Small intestine (tissue), 7 donors: Measurements from ENCODE around the gene UCK2. TPM values are rescaled to one million over a fixed set of nuclear protein-coding genes. Genes with fewer than 3 reads are reported as not detected.
A peak's percentile ranks its signal among the peaks of the same experiment; 100 is the strongest.

Experiments
- DNase-seq, 2 donors: peaks; one replicate each; pipeline versions ENCODE4 v3.0.0 to v3.0.0-alpha.2; 2013
- FAIRE-seq: peaks from 2 replicates; lab custom pipeline; 2012; peaks lifted over from hg19 to GRCh38; lab: Jason Lieb, UNC
- H3K27ac ChIP-seq, 3 donors: one replicate each; pipeline ENCODE4 v1.5.1; 2013; ENCODE audit warnings: low read length in 2 of 3, mild to moderate bottlenecking in 2 of 3, control low read depth in 1 of 3, inconsistent platforms in 1 of 3, low read depth in 1 of 3, moderate library complexity in 1 of 3
- H3K27me3 ChIP-seq, 3 donors: one replicate each; pipeline ENCODE4 v1.6.1; 2013; ENCODE audit warnings: low read length in 3 of 3, inconsistent platforms in 1 of 3; ENCODE audit not compliant: control insufficient read depth in 3 of 3, insufficient read depth in 3 of 3
- H3K36me3 ChIP-seq, 3 donors: one replicate each; pipeline ENCODE4 v1.6.1; 2013; ENCODE audit warnings: low read length in 3 of 3, inconsistent platforms in 1 of 3, low read depth in 1 of 3, mild to moderate bottlenecking in 1 of 3, moderate library complexity in 1 of 3; ENCODE audit not compliant: control insufficient read depth in 3 of 3, insufficient read depth in 2 of 3
- H3K4me1 ChIP-seq, 3 donors: one replicate each; pipeline ENCODE4 v1.6.1; 2013; ENCODE audit warnings: low read length in 2 of 3, inconsistent platforms in 1 of 3, low read depth in 1 of 3, mild to moderate bottlenecking in 1 of 3, moderate library complexity in 1 of 3; ENCODE audit not compliant: control insufficient read depth in 3 of 3, insufficient read depth in 2 of 3
- H3K4me3 ChIP-seq, 3 donors: one replicate each; pipeline ENCODE4 v1.5.1; 2013; ENCODE audit warnings: low read length in 3 of 3, control low read depth in 1 of 3, inconsistent platforms in 1 of 3, low read depth in 1 of 3, mild to moderate bottlenecking in 1 of 3, moderate library complexity in 1 of 3
- H3K9me3 ChIP-seq, 2 donors: one replicate each; pipeline ENCODE4 v1.6.1; 2013; ENCODE audit warnings: low read depth in 1 of 2, low read length in 1 of 2; ENCODE audit not compliant: control insufficient read depth in 2 of 2, insufficient read depth in 1 of 2
- WGBS, 3 donors: extraction: QIAGEN DNeasy Blood & Tissue Kit; methylation state at CpG; one replicate each; pipeline ENCODE4 v1.1.7; 2013; 5-methylcytosine and 5-hydroxymethylcytosine counted together
- polyA plus RNA-seq, 4 donors: library from polyadenylated mRNA; stranded (reverse) in 3 of 4; unstranded in 1 of 4; fragments of 200-250 nt in 3 of 4; fragments of 120-200 nt in 1 of 4; gene quantifications; one replicate each; pipeline versions ENCODE4 v1.2.1 to v1.2.3, GENCODE V29; 2013
- donor health status: healthy with polysubstance abuse.
- donor health status: control.
- donor health status: control.
- donor health status: Bipolar disorder and iron deficiency.
- donor health status: healthy.

UCK2 gene
- polyA plus RNA-seq, 4 donors: 22.2 to 37.6 (median 35.5) TPM

GRCh38 chr1:165837838-165838364, 10.5 kb downstream of the UCK2 start:
- DNase-seq (no peak), FAIRE-seq (no peak)
- H3K9me3 ChIP-seq: no peaks in the 10 kb centered on the region
- H3K4me1 ChIP-seq: peaks cover 2 to 23% (median 17%) of the 10 kb centered on the region in 3 donors
- H3K27me3 ChIP-seq: no peaks in the 10 kb centered on the region
- H3K27ac ChIP-seq: no peak overlapping the region
- WGBS, 3 donors: 66 to 70% (median 68%) methylated on average over 6 of the region's 6 CpGs
- no peak overlapping the region for H3K4me3 ChIP-seq
- peaks cover 0 to 6% (median 0%) of the 10 kb centered on the region in 3 donors for H3K36me3 ChIP-seq

GRCh38 chr1:165840423-165840822, 13.0 kb downstream of the UCK2 start:
- Histone ChIP-seq H3K27ac (no peak overlapping the region), H3K36me3 (peaks cover 0 to 3% (median 0%) of the 10 kb centered on the region in 3 donors), H3K9me3 (no peaks in the 10 kb centered on the region), H3K4me3 (no peak overlapping the region), H3K4me1 (peaks cover 6 to 25% (median 19%) of the 10 kb centered on the region in 3 donors), H3K27me3 (no peaks in the 10 kb centered on the region)
- 22 to 68% (median 31%) methylated on average over 4 of the region's 4 CpGs for WGBS, 3 donors
- no peak for FAIRE-seq
- peak; percentile 44 to 79 for DNase-seq

DNA sequence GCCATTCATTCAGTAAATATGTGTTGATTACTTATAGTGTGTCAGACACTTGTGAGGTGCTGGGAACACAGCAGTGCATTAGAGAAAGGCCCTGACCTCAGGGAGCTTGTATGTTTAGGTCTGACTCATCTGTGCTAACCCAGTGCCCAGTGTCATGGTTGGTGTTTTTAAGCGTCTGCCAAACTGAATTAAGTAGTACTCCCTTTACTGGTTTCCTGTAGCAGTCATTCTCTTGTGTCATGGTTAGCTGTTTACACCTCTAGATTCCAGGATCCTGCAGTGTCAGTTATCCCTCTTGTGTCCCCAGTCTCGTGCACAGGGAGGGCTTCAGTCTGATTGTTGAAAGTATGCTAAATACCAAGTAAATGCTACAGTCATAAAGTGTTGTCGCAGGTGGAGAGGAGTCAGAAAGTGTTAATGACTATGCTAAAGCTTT, 14.2 kb downstream of the UCK2 start:
- no peak for DNase-seq
- FAIRE-seq: no peak
- Histone ChIP-seq H3K9me3 (no peaks in the 10 kb centered on the region), H3K27me3 (no peaks in the 10 kb centered on the region), H3K4me3 (no peak overlapping the region), H3K27ac (peak overlapping the region in 1 of 3 donors; percentile 6), H3K36me3 (peaks cover 0 to 7% (median 0%) of the 10 kb centered on the region in 3 donors), H3K4me1 (peaks cover 6 to 25% (median 19%) of the 10 kb centered on the region in 3 donors)
- 63 to 69% (median 68%) methylated on average over 3 of the region's 3 CpGs for WGBS, 3 donors

- DNase-seq: no peak
- 57 to 66% (median 58%) methylated on average over 2 of the region's 2 CpGs for WGBS, 3 donors
- H3K4me1 ChIP-seq: peaks cover 6 to 25% (median 19%) of the 10 kb centered on the region in 3 donors
- peaks cover 0 to 4% (median 0%) of the 10 kb centered on the region in 3 donors for H3K36me3 ChIP-seq
- H3K9me3 ChIP-seq: no peaks in the 10 kb centered on the region
- no peak for FAIRE-seq
- H3K27ac ChIP-seq: no peak overlapping the region
- H3K27me3 ChIP-seq: no peaks in the 10 kb centered on the region
- no peak overlapping the region for H3K4me3 ChIP-seq
Measured at GRCh38 chr1:165842023-165842670, 14.7 kb downstream of the UCK2 start.

DNA sequence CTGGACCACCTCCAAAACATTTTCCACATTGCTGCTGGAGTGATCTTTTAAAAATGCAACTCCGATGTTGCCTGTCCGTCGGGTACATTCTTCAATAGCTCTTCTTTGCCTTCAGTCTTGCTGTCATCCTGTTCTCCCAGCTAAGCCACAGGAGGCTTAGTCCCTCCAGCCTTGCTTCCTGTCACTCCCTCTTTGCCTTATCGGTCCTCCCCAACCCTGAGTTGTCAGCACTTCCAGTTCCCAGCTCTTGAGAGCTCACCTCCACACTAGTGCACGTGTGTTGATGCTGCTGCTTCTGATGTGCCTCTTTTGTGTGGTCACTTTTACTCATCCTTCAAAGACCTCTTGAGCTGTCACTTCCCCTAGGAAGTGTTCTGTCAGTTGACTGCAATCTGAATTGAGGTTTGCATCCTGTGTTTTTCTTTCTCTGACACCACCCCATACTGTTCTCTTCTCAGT, 15.3 kb downstream of the UCK2 start:
- Histone ChIP-seq H3K4me3 (no peak overlapping the region), H3K9me3 (no peaks in the 10 kb centered on the region), H3K4me1 (peaks cover 6 to 25% (median 19%) of the 10 kb centered on the region in 3 donors), H3K27me3 (no peaks in the 10 kb centered on the region), H3K36me3 (peaks cover 0 to 4% (median 0%) of the 10 kb centered on the region in 3 donors), H3K27ac (no peak overlapping the region)
- peak; percentile 58 to 68 for DNase-seq
- 16 to 20% (median 20%) methylated on average over 5 of the region's 5 CpGs for WGBS, 3 donors
- no peak for FAIRE-seq

DNA sequence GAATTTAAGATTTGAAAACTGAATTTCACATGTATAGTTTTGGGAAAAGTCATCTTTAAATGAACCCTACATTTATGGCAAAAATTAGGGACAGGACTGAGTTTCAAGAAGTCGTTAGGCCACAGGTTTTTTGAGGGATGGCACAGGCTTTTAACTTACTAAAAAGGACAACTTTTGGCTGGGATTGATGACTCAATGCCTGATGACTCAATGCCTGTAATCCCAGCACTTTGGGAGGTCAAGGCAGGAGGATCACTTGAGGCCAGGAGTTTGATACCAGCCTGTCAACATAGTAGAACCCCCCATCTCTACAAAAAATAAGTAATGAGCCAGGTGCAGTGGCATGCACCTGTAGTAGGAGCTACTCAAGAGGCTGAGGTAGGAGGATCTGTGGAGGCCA, 15.9 kb downstream of the UCK2 start:
- 65 to 74% (median 74%) methylated on average over 1 of the region's 1 CpG for WGBS, 3 donors
- Histone ChIP-seq H3K9me3 (no peaks in the 10 kb centered on the region), H3K27ac (no peak overlapping the region), H3K27me3 (no peaks in the 10 kb centered on the region), H3K4me3 (no peak overlapping the region), H3K36me3 (peaks cover 0 to 4% (median 0%) of the 10 kb centered on the region in 3 donors), H3K4me1 (peaks cover 6 to 20% (median 19%) of the 10 kb centered on the region in 3 donors)
- DNase-seq (no peak), FAIRE-seq (no peak)

GRCh38 chr1:165844114-165844798, 16.8 kb downstream of the UCK2 start:
- no peak overlapping the region for H3K4me3 ChIP-seq
- no peak overlapping the region for H3K27ac ChIP-seq
- FAIRE-seq (no peak), DNase-seq (no peak)
- H3K27me3 ChIP-seq: no peaks in the 10 kb centered on the region
- no peaks in the 10 kb centered on the region for H3K9me3 ChIP-seq
- peaks cover 6 to 20% (median 19%) of the 10 kb centered on the region in 3 donors for H3K4me1 ChIP-seq
- peaks cover 0 to 4% (median 0%) of the 10 kb centered on the region in 3 donors for H3K36me3 ChIP-seq
- WGBS, 3 donors: 57 to 76% (median 67%) methylated on average over 11 of the region's 11 CpGs

DNA sequence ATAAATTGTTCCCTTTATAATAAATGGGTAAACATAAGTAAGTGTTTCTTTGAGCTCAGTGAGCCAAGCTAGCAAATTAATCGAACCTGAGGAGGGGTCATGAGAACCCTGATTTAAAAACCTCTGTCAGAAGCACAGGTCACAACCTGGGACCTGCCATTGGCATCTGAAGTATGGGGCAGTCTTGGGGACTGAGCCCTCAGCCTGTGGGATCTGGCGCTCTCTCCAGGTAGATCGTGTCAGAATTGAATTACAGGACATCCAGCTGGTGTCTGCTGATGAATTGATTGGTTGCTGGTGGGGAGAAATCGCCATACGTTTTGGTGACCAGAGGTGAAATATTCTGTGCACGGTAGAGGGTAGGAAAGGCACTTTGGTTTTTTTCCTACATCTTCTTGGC, 17.5 kb downstream of the UCK2 start:
- Histone ChIP-seq H3K4me3 (no peak overlapping the region), H3K27ac (no peak overlapping the region), H3K27me3 (no peaks in the 10 kb centered on the region), H3K9me3 (no peaks in the 10 kb centered on the region), H3K36me3 (peaks cover 0 to 4% (median 0%) of the 10 kb centered on the region in 3 donors), H3K4me1 (peaks cover 6 to 19% (median 15%) of the 10 kb centered on the region in 3 donors)
- 73 to 78% (median 74%) methylated on average over 6 of the region's 6 CpGs for WGBS, 3 donors
- DNase-seq: no peak
- FAIRE-seq: no peak
